CD8-positive, alpha-beta memory T cell (primary cell): Measurements from ENCODE around the gene PIM3. TPM values are rescaled to one million over a fixed set of nuclear protein-coding genes. Genes with fewer than 3 reads are reported as not detected.

Source experiments
- CTCF ChIA-PET: fragments of 350-600 bp; sonication (Branson Sonifier 250); formaldehyde crosslinking; loops from one replicate; lab custom pipeline; 2021; ENCODE audit warnings: antibody characterized with exemption; lab: Charles Lee
- POLR2A ChIA-PET: fragments of 350-600 bp; sonication (Branson Sonifier 250); formaldehyde crosslinking; loops from one replicate; lab custom pipeline; 2021; ENCODE audit warnings: antibody characterized with exemption; lab: Charles Lee
- DNase-seq, 5 donors: peaks; one replicate each; pipeline versions ENCODE4 v3.0.0 to v3.0.0-alpha.2; 2020 to 2022; ENCODE audit warnings: mixed read lengths in 1 of 5
- H3K27ac ChIP-seq: one replicate; pipeline ENCODE4 v1.7.0; 2013; ENCODE audit warnings: low read depth, mild to moderate bottlenecking, low read length, moderate library complexity
- H3K27me3 ChIP-seq: 2 replicates; pipeline ENCODE4 v1.7.0; 2013; ENCODE audit warnings: low read length, mild to moderate bottlenecking; ENCODE audit not compliant: insufficient read depth, poor library complexity, severe bottlenecking
- H3K36me3 ChIP-seq: 2 replicates; pipeline ENCODE4 v1.7.0; 2013; ENCODE audit warnings: mild to moderate bottlenecking, low read length, moderate library complexity; ENCODE audit not compliant: insufficient read depth
- H3K4me1 ChIP-seq: 2 replicates; pipeline ENCODE4 v1.7.0; 2013; ENCODE audit warnings: mild to moderate bottlenecking, low read length, moderate library complexity; ENCODE audit not compliant: insufficient read depth
- H3K4me3 ChIP-seq: 2 replicates; pipeline ENCODE4 v1.7.0; 2013; ENCODE audit warnings: mild to moderate bottlenecking, low read length
- H3K9me3 ChIP-seq: 2 replicates; pipeline ENCODE4 v1.7.0; 2013; ENCODE audit warnings: mild to moderate bottlenecking, low read length
- H3K27ac Mint-ChIP-seq, 8 donors: one replicate each; pipeline ENCODE4 v1.8.0; 2020 to 2021; ENCODE audit warnings: mixed read lengths in 8 of 8, mild to moderate bottlenecking in 6 of 8, inconsistent platforms in 3 of 8, moderate library complexity in 3 of 8
- H3K27me3 Mint-ChIP-seq, 2 donors: one replicate each; pipeline ENCODE4 v1.8.0; 2020 to 2021; ENCODE audit warnings: mixed read lengths in 2 of 2, mild to moderate bottlenecking in 1 of 2, moderate library complexity in 1 of 2
- H3K36me3 Mint-ChIP-seq, 3 donors: one replicate each; pipeline ENCODE4 v1.8.0; 2020 to 2021; ENCODE audit warnings: mixed read lengths in 3 of 3, inconsistent platforms in 1 of 3, mild to moderate bottlenecking in 1 of 3
- H3K4me1 Mint-ChIP-seq, 3 donors: one replicate each; pipeline ENCODE4 v1.8.0; 2020 to 2021; ENCODE audit warnings: mixed read lengths in 3 of 3, inconsistent platforms in 1 of 3, mild to moderate bottlenecking in 1 of 3
- H3K4me3 Mint-ChIP-seq, 7 donors: one replicate each; pipeline ENCODE4 v1.8.0; 2020 to 2021; ENCODE audit warnings: mixed read lengths in 7 of 7, mild to moderate bottlenecking in 6 of 7, moderate library complexity in 4 of 7, inconsistent platforms in 2 of 7
- H3K9me3 Mint-ChIP-seq, 5 donors: one replicate each; pipeline ENCODE4 v1.8.0; 2020 to 2022; ENCODE audit warnings: mixed read lengths in 5 of 5, mild to moderate bottlenecking in 3 of 5, moderate library complexity in 2 of 5, inconsistent platforms in 1 of 5
- polyA plus RNA-seq: library from polyadenylated mRNA; unstranded; fragments of 300-500 nt; fragmentation: Illumina TruSeq; gene quantifications from one replicate; pipeline ENCODE4 v1.2.3, GENCODE V29; 2021
- total RNA-seq, 2 experiments: library from RNA; stranded (reverse); gene quantifications; one replicate each; pipeline ENCODE4 v1.2.3, GENCODE V29; 2021

Gene PIM3
- total and polyA plus RNA-seq, 3 experiments from 2014 or later: 39.3 to 227 (median 202) TPM

- POLR2A ChIA-PET: no interaction called here
- no peaks in the 10 kb centered on the region for H3K4me1 ChIP-seq
- peak overlapping the region in 3 of 8 donors; percentile 43 to 63 (median 47) for H3K27ac Mint-ChIP-seq
- peaks cover 0 to 12% (median 0%) of the 10 kb centered on the region in 3 donors for H3K36me3 Mint-ChIP-seq
- H3K9me3 ChIP-seq: no peaks in the 10 kb centered on the region
- H3K4me3 ChIP-seq: no peak overlapping the region
- peak; percentile 44 to 80 (median 50) for DNase-seq
- H3K27ac ChIP-seq: no peak overlapping the region
- no peaks in the 10 kb centered on the region for H3K27me3 ChIP-seq
- H3K4me3 Mint-ChIP-seq: peak overlapping the region in 1 of 7 donors; percentile 73
- CTCF ChIA-PET: interaction anchor here (0.7 to 5.4 kb wide), 19 partner anchors 10 to 231 kb away, joined by 3 to 49 read pairs (median 4); partner anchors contain the start of gene PIM3
- peaks cover 3 to 8% (median 7%) of the 10 kb centered on the region in 5 donors for H3K9me3 Mint-ChIP-seq
- peaks cover 3 to 6% (median 6%) of the 10 kb centered on the region in 3 donors for H3K4me1 Mint-ChIP-seq
- H3K27me3 Mint-ChIP-seq: peaks cover 6 to 7% of the 10 kb centered on the region in 2 donors
- no peaks in the 10 kb centered on the region for H3K36me3 ChIP-seq
Observed at GRCh38 chr22:49992921-49993648, 32.5 kb downstream of the PIM3 start.

GRCh38 chr22:49993649-49994360 is 33.2 kb downstream of the PIM3 start:
- Histone ChIP-seq H3K4me1 (no peaks in the 10 kb centered on the region), H3K27ac (no peak overlapping the region), H3K36me3 (no peaks in the 10 kb centered on the region), H3K9me3 (no peaks in the 10 kb centered on the region), H3K27me3 (no peaks in the 10 kb centered on the region), H3K4me3 (no peak overlapping the region)
- peak overlapping the region in 1 of 8 donors; percentile 43 for H3K27ac Mint-ChIP-seq
- H3K27me3 Mint-ChIP-seq: peaks cover 7 to 8% of the 10 kb centered on the region in 2 donors
- CTCF ChIA-PET: interaction anchor here (0.8 to 5.4 kb wide), 13 partner anchors 11 to 232 kb away, joined by 3 to 49 read pairs (median 5); partner anchors contain the start of gene PIM3
- H3K36me3 Mint-ChIP-seq: peaks cover 0 to 9% (median 0%) of the 10 kb centered on the region in 3 donors
- peak overlapping the region in 1 of 7 donors; percentile 73 for H3K4me3 Mint-ChIP-seq
- H3K9me3 Mint-ChIP-seq: peaks cover 3 to 8% (median 7%) of the 10 kb centered on the region in 5 donors
- H3K4me1 Mint-ChIP-seq: peaks cover 7 to 11% (median 11%) of the 10 kb centered on the region in 3 donors
- no peak for DNase-seq
- POLR2A ChIA-PET: no interaction called here

GRCh38 chr22:49994361-49995040 is 33.9 kb downstream of the PIM3 start:
- H3K4me3 ChIP-seq: no peak overlapping the region
- no peak overlapping the region for H3K27ac ChIP-seq
- CTCF ChIA-PET: interaction anchor here (0.9 to 5.4 kb wide), 10 partner anchors 11 to 232 kb away, joined by 3 to 49 read pairs (median 6); no protein-coding TSS in a partner anchor
- no peaks in the 10 kb centered on the region for H3K4me1 ChIP-seq
- no peaks in the 10 kb centered on the region for H3K27me3 ChIP-seq
- peaks cover 3 to 8% (median 7%) of the 10 kb centered on the region in 5 donors for H3K9me3 Mint-ChIP-seq
- H3K27me3 Mint-ChIP-seq: peaks cover 7 to 11% of the 10 kb centered on the region in 2 donors
- H3K27ac Mint-ChIP-seq: peak overlapping the region in 1 of 8 donors; percentile 79
- H3K4me3 Mint-ChIP-seq: no peak overlapping the region
- DNase-seq: no peak
- POLR2A ChIA-PET: no interaction called here
- H3K36me3 ChIP-seq: no peaks in the 10 kb centered on the region
- H3K36me3 Mint-ChIP-seq: peaks cover 0 to 9% (median 0%) of the 10 kb centered on the region in 3 donors
- H3K9me3 ChIP-seq: no peaks in the 10 kb centered on the region
- H3K4me1 Mint-ChIP-seq: peaks cover 9 to 14% (median 11%) of the 10 kb centered on the region in 3 donors

GRCh38 chr22:49995041-49995360 is 34.4 kb downstream of the PIM3 start:
- no peak for DNase-seq
- Mint-ChIP-seq H3K27me3 (peaks cover 7 to 11% of the 10 kb centered on the region in 2 donors), H3K4me3 (no peak overlapping the region), H3K9me3 (peaks cover 3 to 8% (median 7%) of the 10 kb centered on the region in 5 donors), H3K27ac (peak overlapping the region in 1 of 8 donors; percentile 79), H3K36me3 (peaks cover 0 to 9% (median 0%) of the 10 kb centered on the region in 3 donors), H3K4me1 (peaks cover 9 to 14% (median 11%) of the 10 kb centered on the region in 3 donors)
- POLR2A ChIA-PET: no interaction called here
- H3K9me3 ChIP-seq: no peaks in the 10 kb centered on the region
- H3K4me1 ChIP-seq: no peaks in the 10 kb centered on the region
- H3K36me3 ChIP-seq: no peaks in the 10 kb centered on the region
- H3K4me3 ChIP-seq: no peak overlapping the region
- no peaks in the 10 kb centered on the region for H3K27me3 ChIP-seq
- CTCF ChIA-PET: interaction anchor here (1.2 to 5.4 kb wide), 4 partner anchors 12 to 64 kb away, joined by 3 to 49 read pairs (median 16); no protein-coding TSS in a partner anchor
- no peak overlapping the region for H3K27ac ChIP-seq

GRCh38 chr22:49995361-49996118 is 35.0 kb downstream of the PIM3 start:
- Histone ChIP-seq H3K4me3 (no peak overlapping the region), H3K27ac (no peak overlapping the region), H3K27me3 (no peaks in the 10 kb centered on the region), H3K4me1 (no peaks in the 10 kb centered on the region), H3K36me3 (no peaks in the 10 kb centered on the region), H3K9me3 (no peaks in the 10 kb centered on the region)
- H3K36me3 Mint-ChIP-seq: peaks cover 0 to 9% (median 0%) of the 10 kb centered on the region in 3 donors
- DNase-seq: no peak
- peaks cover 3 to 7% (median 5%) of the 10 kb centered on the region in 5 donors for H3K9me3 Mint-ChIP-seq
- peaks cover 9 to 14% (median 11%) of the 10 kb centered on the region in 3 donors for H3K4me1 Mint-ChIP-seq
- CTCF ChIA-PET: interaction anchor here (1.2 to 5.4 kb wide), 3 partner anchors 13 to 65 kb away, joined by 3 to 49 read pairs (median 22); no protein-coding TSS in a partner anchor
- POLR2A ChIA-PET: no interaction called here
- peaks cover 7 to 11% of the 10 kb centered on the region in 2 donors for H3K27me3 Mint-ChIP-seq
- no peak overlapping the region for H3K4me3 Mint-ChIP-seq
- H3K27ac Mint-ChIP-seq: no peak overlapping the region

GRCh38 chr22:49996119-49996517 is 35.5 kb downstream of the PIM3 start:
- H3K36me3 Mint-ChIP-seq: peaks cover 0 to 5% (median 0%) of the 10 kb centered on the region in 3 donors
- POLR2A ChIA-PET: no interaction called here

More at GRCh38 chr22:49996119-49996517, 35.5 kb downstream of the PIM3 start:
- no peak for DNase-seq
- Histone ChIP-seq H3K27me3 (no peaks in the 10 kb centered on the region), H3K9me3 (no peaks in the 10 kb centered on the region), H3K4me3 (no peak overlapping the region), H3K4me1 (no peaks in the 10 kb centered on the region), H3K36me3 (no peaks in the 10 kb centered on the region), H3K27ac (no peak overlapping the region)
- peak overlapping the region in 1 of 8 donors; percentile 44 for H3K27ac Mint-ChIP-seq
- peaks cover 9 to 14% (median 11%) of the 10 kb centered on the region in 3 donors for H3K4me1 Mint-ChIP-seq
- CTCF ChIA-PET: no interaction called here
- H3K27me3 Mint-ChIP-seq: peaks cover 5 to 11% of the 10 kb centered on the region in 2 donors
- H3K4me3 Mint-ChIP-seq: no peak overlapping the region
- H3K9me3 Mint-ChIP-seq: peaks cover 0 to 4% (median under 1%) of the 10 kb centered on the region in 5 donors
